OCI-M1 (cell line): ENCODE data around the gene ARHGEF2.
A peak's percentile ranks its signal among the peaks of the same experiment; 100 is the strongest.

ENCODE experiments used
- DNase-seq: peaks from one replicate; lab custom pipeline; 2025; lab: John Stamatoyannopoulos, UW

ARHGEF2 gene

GRCh38 chr1:155911156-155912055 lies 66.9 kb downstream of the ARHGEF2 start, which contains the start of gene RIT1:
RIT1 (minus strand) TSS chr1:155911349; CDS start chr1:155910761, 588 bp downstream.
- DNase-seq = peak; percentile 96

- DNase-seq = peak; percentile 76
Measured at GRCh38 chr1:155910621-155911121, 67.7 kb downstream of the ARHGEF2 start.

- peak; percentile 77 for DNase-seq
Measured at GRCh38 chr1:155909894-155910293, 68.5 kb downstream of the ARHGEF2 start.

GRCh38 chr1:155904261-155904660 lies 74.1 kb downstream of the ARHGEF2 start:
- no peak for DNase-seq

GRCh38 chr1:155900161-155900560 lies 78.2 kb downstream of the ARHGEF2 start:
- no peak for DNase-seq

GRCh38 chr1:155899683-155900082 lies 78.7 kb downstream of the ARHGEF2 start:
- no peak for DNase-seq

- DNase-seq = no peak
Measured at GRCh38 chr1:155898888-155899287, 79.5 kb downstream of the ARHGEF2 start.

- DNase-seq = no peak
Measured at GRCh38 chr1:155897746-155898145, 80.6 kb downstream of the ARHGEF2 start.
